ENCODE data around the gene RIPPLY2. TPM values are rescaled to one million over a fixed set of nuclear protein-coding genes. Genes with fewer than 3 reads are reported as not detected.

The RIPPLY2 gene
- total RNA-seq, 1 donor from 2014 or later: not detected

GRCh38 chr6:83870649-83871048 is 17.5 kb downstream of the RIPPLY2 start:
- Mint-ChIP-seq H3K27ac (no peak overlapping the region), H3K36me3 (peaks cover 26% of the 10 kb centered on the region), H3K4me3 (no peak overlapping the region), H3K4me1 (no peaks in the 10 kb centered on the region), H3K27me3 (ENCODE audit: low read depth) (no peaks in the 10 kb centered on the region), H3K9me3 (peaks cover 15% of the 10 kb centered on the region)
- DNase-seq (ENCODE audit: low spot score in 2 of 2, unreplicated experiment in 2 of 2): no peak
- no peak for TF ChIP-seq CTCF (IDR thresholded peaks at IDR 0.05; ENCODE audit: unreplicated experiment)

GRCh38 chr6:83872386-83873118 is 19.4 kb downstream of the RIPPLY2 start:
- Mint-ChIP-seq H3K36me3 (peaks cover 9% of the 10 kb centered on the region), H3K9me3 (peaks cover 7% of the 10 kb centered on the region), H3K4me3 (no peak overlapping the region), H3K27me3 (ENCODE audit: low read depth) (no peaks in the 10 kb centered on the region), H3K4me1 (no peaks in the 10 kb centered on the region), H3K27ac (no peak overlapping the region)
- no peak for TF ChIP-seq CTCF (IDR thresholded peaks at IDR 0.05; ENCODE audit: unreplicated experiment)
- no peak for DNase-seq (ENCODE audit: low spot score in 2 of 2, unreplicated experiment in 2 of 2)

GRCh38 chr6:83873869-83874268 is 20.7 kb downstream of the RIPPLY2 start:
- no peaks in the 10 kb centered on the region for H3K9me3 Mint-ChIP-seq
- no peak overlapping the region for H3K4me3 Mint-ChIP-seq
- H3K27me3 Mint-ChIP-seq (ENCODE audit: low read depth): no peaks in the 10 kb centered on the region
- DNase-seq (ENCODE audit: low spot score in 2 of 2, unreplicated experiment in 2 of 2): no peak
- peaks cover 1% of the 10 kb centered on the region for H3K36me3 Mint-ChIP-seq
- no peak for TF ChIP-seq CTCF (IDR thresholded peaks at IDR 0.05; ENCODE audit: unreplicated experiment)
- no peaks in the 10 kb centered on the region for H3K4me1 Mint-ChIP-seq
- no peak overlapping the region for H3K27ac Mint-ChIP-seq

GRCh38 chr6:83875843-83876242 is 22.7 kb downstream of the RIPPLY2 start:
- Mint-ChIP-seq H3K4me3 (no peak overlapping the region), H3K27ac (no peak overlapping the region), H3K36me3 (no peaks in the 10 kb centered on the region), H3K4me1 (no peaks in the 10 kb centered on the region), H3K9me3 (no peaks in the 10 kb centered on the region), H3K27me3 (ENCODE audit: low read depth) (no peaks in the 10 kb centered on the region)
- TF ChIP-seq CTCF (IDR thresholded peaks at IDR 0.05; ENCODE audit: unreplicated experiment): no peak
- DNase-seq (ENCODE audit: low spot score in 2 of 2, unreplicated experiment in 2 of 2): no peak

GRCh38 chr6:83878902-83879644 is 25.9 kb downstream of the RIPPLY2 start:
- Mint-ChIP-seq H3K4me1 (peaks cover 7% of the 10 kb centered on the region), H3K27me3 (ENCODE audit: low read depth) (no peaks in the 10 kb centered on the region), H3K27ac (no peak overlapping the region), H3K36me3 (no peaks in the 10 kb centered on the region), H3K4me3 (no peak overlapping the region), H3K9me3 (no peaks in the 10 kb centered on the region)
- DNase-seq (ENCODE audit: low spot score in 2 of 2, unreplicated experiment in 2 of 2): no peak
- no peak for TF ChIP-seq CTCF (IDR thresholded peaks at IDR 0.05; ENCODE audit: unreplicated experiment)

Data from mesothelial cell of epicardium (in vitro differentiated cells).